HL-60 (cell line): Measurements from ENCODE around the gene PLA2G4D.

Experiments used
- CTCF ChIP-seq: IDR thresholded peaks from one replicate; pipeline ENCODE4 v1.5.1; 2011; ENCODE audit warnings: low read length, control low read depth, inconsistent platforms; ENCODE audit not compliant: insufficient read depth
- GABPA ChIP-seq: IDR thresholded peaks from 2 replicates; pipeline ENCODE4 v1.6.1; 2012; ENCODE audit warnings: low read depth
- POLR2AphosphoS5 ChIP-seq: IDR thresholded peaks from 2 replicates; pipeline ENCODE4 v1.6.1; 2012; ENCODE audit warnings: low read depth
- SPI1 ChIP-seq: IDR thresholded peaks from 2 replicates; pipeline ENCODE4 v1.6.1; 2012; ENCODE audit warnings: low read depth, mild to moderate bottlenecking, borderline replicate concordance
- TF ChIP-seq, protein P1 (sequence below): IDR thresholded peaks from 2 replicates; pipeline ENCODE4 v1.6.1; 2012; ENCODE audit warnings: low read depth; ENCODE audit not compliant: insufficient replicate concordance

DNA sequence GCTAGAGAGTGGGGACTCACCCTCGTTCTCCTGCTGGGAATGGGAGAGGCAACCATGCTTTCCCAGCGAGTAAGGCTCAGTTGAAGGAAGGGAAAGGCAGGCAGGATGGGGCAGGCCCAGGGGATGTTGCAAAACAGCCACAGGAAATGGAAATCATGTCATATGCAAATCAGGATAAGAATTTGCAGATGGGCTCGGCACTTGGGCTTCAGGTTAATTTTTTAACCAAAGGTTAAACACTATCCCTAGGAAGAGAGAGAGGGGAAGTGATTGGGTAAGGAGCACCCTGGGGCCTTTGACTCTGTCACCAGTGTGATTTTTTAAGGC, 59.0 kb downstream of the PLA2G4D start:
- TF ChIP-seq CTCF: no peak
- TF ChIP-seq, protein P1, sequence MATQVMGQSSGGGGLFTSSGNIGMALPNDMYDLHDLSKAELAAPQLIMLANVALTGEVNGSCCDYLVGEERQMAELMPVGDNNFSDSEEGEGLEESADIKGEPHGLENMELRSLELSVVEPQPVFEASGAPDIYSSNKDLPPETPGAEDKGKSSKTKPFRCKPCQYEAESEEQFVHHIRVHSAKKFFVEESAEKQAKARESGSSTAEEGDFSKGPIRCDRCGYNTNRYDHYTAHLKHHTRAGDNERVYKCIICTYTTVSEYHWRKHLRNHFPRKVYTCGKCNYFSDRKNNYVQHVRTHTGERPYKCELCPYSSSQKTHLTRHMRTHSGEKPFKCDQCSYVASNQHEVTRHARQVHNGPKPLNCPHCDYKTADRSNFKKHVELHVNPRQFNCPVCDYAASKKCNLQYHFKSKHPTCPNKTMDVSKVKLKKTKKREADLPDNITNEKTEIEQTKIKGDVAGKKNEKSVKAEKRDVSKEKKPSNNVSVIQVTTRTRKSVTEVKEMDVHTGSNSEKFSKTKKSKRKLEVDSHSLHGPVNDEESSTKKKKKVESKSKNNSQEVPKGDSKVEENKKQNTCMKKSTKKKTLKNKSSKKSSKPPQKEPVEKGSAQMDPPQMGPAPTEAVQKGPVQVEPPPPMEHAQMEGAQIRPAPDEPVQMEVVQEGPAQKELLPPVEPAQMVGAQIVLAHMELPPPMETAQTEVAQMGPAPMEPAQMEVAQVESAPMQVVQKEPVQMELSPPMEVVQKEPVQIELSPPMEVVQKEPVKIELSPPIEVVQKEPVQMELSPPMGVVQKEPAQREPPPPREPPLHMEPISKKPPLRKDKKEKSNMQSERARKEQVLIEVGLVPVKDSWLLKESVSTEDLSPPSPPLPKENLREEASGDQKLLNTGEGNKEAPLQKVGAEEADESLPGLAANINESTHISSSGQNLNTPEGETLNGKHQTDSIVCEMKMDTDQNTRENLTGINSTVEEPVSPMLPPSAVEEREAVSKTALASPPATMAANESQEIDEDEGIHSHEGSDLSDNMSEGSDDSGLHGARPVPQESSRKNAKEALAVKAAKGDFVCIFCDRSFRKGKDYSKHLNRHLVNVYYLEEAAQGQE: no peak
- TF ChIP-seq POLR2AphosphoS5: no peak
- no peak for TF ChIP-seq GABPA
- peak; percentile 17; the same call in 1 of the 2 replicates for TF ChIP-seq SPI1
